ENCODE measurements around the gene PTPRS. TPM values are rescaled to one million over a fixed set of nuclear protein-coding genes. Genes with fewer than 3 reads are reported as not detected.

PTPRS gene
- total RNA-seq, 2 donors from 2014 or later = 2.3 TPM

DNA sequence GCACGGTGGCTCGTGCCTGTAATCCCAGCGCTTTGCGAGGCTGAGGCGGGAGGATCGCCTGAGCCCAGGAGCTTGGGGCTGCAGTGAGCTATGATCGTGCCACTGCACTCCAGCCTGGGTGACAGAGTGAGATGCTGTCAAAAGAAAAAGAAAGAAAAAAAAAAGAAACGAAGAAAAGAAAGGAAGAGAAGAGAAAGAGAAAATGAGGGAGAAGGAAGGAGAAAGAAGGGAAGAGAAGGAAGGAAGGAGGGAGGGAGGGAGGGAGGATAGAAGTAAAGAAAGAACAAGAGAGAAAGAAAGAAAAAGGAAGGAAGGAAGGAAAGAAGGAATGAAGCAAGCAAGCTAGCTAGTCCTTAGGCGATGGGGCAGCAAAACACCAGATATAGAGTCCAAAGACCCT, 14.1 kb downstream of the PTPRS start:
- no peak overlapping the region for H3K27ac Mint-ChIP-seq
- DNase-seq (ENCODE audit: low spot score in 2 of 2) (no peak), ATAC-seq (no peak)
- no peaks in the 10 kb centered on the region for H3K36me3 Mint-ChIP-seq
- H3K9me3 Mint-ChIP-seq = peaks cover 0 to 4% of the 10 kb centered on the region in 2 donors

DNA sequence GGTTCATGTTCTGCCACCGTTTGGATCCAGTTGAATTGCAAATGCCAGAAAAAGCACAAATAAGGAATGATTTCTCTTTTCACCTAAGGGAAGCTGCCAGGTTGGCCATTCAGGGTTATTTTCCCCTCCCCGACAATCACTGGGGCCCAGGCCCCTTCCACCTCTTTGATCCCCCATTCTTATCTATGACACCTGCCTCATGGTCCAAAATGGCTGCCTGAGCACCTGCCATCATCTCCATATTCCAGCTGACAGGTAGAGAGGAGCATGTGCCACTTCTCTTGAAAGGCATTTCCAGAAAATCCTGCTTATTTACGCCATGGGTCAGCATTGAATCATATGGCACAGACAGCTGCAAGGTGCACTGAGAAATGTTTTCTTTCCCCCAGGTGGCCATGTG, 15.7 kb downstream of the PTPRS start:
- ATAC-seq = no peak
- H3K36me3 Mint-ChIP-seq = no peaks in the 10 kb centered on the region

DNA sequence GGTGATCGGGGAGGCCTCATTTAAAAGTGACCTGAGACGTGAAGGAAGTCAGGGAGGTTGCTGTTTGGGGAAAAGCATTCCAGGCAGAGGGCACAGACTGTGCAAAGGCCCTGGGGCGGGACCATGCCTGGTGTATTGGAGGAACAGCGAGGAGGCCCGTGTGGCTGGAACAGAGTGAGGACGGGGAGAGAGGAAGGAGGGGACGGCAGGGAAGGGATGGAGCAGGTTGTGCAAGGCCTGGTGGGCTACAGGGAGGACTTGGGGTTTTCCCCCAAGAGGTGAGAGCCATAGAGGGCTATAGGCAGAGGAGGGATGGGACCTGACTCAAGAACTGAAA, 17.2 kb downstream of the PTPRS start:
- DNase-seq (ENCODE audit: low spot score in 2 of 2) (no peak), ATAC-seq (no peak)
- Mint-ChIP-seq H3K9me3 (peaks cover 0 to 4% of the 10 kb centered on the region in 2 donors), H3K27ac (no peak overlapping the region), H3K36me3 (no peaks in the 10 kb centered on the region)

More for the DNA sequence above, 15.7 kb downstream of the PTPRS start:
- H3K9me3 Mint-ChIP-seq = peaks cover 0 to 4% of the 10 kb centered on the region in 2 donors
- DNase-seq (ENCODE audit: low spot score in 2 of 2) = no peak
- H3K27ac Mint-ChIP-seq = no peak overlapping the region

DNA sequence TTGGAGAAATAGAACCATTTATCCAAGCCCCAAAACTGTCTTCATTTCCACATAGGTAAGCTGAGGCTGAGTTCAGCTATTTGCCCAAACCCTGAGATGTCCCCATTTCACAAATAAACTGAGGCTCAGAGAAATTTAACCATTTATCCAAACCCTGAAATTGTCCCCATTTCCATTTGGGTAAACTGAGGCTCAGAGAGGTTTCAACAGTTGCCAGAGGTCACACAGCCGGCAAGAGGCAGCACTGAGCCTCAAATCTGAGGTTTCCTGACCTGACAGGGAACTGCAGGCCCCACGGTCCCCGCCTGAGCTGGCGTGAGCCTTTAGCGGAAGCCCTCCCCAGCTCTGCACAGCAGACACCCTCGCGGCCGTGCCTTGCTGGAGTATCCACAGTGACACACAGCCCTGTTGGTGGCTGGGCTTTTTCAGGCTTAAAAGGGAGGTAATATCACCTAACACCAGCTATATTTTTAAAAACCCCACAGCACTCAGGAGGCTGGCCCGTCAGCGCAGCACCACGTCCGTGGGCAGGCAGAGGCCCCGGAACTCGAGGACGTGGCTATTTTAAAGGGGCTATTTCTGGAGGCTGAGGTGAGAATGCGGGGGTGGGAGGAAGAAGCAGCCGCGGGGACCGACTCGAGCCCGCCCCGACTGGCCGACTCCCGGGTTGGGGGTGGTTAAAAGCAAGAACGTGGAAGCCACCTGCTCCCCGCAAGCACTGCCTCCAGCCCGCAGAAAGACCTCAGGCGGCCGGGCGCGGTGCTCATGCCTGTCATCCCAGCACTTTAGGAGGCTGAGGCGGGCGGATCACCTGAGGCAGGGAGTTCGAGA, 18.5 kb downstream of the PTPRS start:
- Mint-ChIP-seq H3K36me3 (no peaks in the 10 kb centered on the region), H3K27ac (no peak overlapping the region), H3K9me3 (peaks cover 0 to 4% of the 10 kb centered on the region in 2 donors)
- DNase-seq (ENCODE audit: low spot score in 2 of 2) (no peak), ATAC-seq (peak; percentile 58 to 80)

DNA sequence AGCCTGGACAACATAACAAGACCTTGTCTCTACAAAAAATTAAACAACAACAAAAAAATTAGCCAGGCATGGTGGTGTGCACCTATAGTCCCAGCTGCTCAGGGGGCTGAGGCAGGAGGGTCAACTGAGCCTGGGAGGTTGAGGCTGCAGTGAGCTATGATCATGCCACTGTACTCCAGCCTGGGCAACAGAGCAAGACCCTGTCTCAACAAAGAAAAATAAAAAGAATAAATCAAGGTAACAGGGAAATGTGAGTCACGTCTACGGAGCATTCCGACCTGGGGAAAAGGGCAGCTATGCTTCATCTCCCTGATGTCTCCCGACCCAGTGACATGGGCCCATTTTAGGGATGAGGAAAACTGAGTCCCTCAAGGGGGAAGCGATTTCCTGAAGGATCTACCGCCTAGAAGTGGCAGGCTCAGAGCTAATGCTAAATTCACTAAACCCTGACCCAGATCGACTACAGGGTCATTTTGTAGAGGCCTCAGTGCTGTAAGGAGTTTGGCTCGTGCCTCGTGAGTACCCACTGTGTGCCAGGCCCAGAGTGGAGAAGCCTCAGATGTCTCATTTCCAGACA, 19.5 kb downstream of the PTPRS start:
- no peaks in the 10 kb centered on the region for H3K36me3 Mint-ChIP-seq
- peaks cover 0 to 4% of the 10 kb centered on the region in 2 donors for H3K9me3 Mint-ChIP-seq
- no peak overlapping the region for H3K27ac Mint-ChIP-seq
- DNase-seq (ENCODE audit: low spot score in 2 of 2) (no peak), ATAC-seq (no peak)

DNA sequence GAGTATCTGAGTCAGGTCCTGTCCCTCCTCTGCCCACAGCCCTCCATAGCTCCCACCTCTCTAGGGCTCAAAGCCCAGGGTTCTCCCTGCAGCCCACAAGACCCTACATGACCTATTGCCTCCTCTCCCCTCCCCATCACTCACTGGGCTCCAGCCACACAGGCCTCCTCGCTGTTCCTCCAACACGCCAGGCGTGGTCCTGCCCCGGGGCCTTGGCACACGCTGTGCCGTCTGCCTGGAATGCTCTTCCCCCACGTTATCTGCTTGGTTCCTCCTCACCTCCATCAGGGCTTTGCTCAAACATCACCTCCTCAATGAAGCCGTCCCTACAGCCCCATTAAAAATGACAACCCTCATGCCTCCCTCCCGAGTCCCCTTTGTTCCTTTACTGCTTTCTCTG, 21.1 kb downstream of the PTPRS start:
- ATAC-seq (no peak), DNase-seq (ENCODE audit: low spot score in 2 of 2) (no peak)
- Mint-ChIP-seq H3K36me3 (no peaks in the 10 kb centered on the region), H3K9me3 (no peaks in the 10 kb centered on the region), H3K27ac (no peak overlapping the region)

DNA sequence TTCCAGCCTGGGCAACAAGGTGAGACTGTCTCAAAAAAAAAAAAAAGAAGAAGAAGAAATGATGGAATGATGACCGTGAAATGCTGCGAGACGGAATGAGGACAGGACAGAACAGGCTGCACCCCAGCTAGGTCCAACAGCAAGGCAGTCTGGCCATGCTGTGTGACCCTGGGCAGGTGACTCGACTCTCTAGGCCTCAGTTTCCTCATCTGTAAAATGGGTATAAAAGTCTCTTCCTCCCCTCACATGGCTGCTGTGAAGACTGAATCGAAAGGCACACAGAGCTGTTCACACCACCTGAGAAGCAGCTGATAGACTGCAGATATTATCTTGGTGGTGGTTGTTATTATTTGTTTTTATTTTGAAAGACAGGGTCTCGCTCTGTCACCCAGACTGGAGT, 22.3 kb downstream of the PTPRS start:
- Mint-ChIP-seq H3K9me3 (no peaks in the 10 kb centered on the region), H3K27ac (no peak overlapping the region), H3K36me3 (no peaks in the 10 kb centered on the region)
- ATAC-seq = no peak
- no peak for DNase-seq (ENCODE audit: low spot score in 2 of 2)

DNA sequence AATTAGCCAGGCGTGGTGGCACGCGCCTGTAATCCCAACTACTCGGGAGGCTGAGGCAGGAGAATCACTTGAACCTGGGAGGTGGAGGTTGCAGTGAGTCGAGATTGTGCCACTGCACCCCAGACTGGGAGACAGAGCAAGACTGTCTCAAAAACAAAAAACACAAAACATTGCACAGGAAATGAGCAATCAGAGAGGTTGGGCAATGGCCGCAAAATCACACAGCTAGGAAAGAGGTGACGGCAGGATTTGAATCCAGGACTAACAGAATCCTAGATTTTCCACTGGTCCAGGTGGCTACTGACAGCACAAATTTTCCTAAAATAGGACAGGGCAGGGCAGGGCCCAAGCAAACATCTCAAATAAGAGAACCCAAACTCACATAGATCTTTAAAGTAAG, 23.3 kb downstream of the PTPRS start:
- Mint-ChIP-seq H3K36me3 (no peaks in the 10 kb centered on the region), H3K27ac (no peak overlapping the region), H3K9me3 (no peaks in the 10 kb centered on the region)
- ATAC-seq (no peak), DNase-seq (ENCODE audit: low spot score in 2 of 2) (no peak)

DNA sequence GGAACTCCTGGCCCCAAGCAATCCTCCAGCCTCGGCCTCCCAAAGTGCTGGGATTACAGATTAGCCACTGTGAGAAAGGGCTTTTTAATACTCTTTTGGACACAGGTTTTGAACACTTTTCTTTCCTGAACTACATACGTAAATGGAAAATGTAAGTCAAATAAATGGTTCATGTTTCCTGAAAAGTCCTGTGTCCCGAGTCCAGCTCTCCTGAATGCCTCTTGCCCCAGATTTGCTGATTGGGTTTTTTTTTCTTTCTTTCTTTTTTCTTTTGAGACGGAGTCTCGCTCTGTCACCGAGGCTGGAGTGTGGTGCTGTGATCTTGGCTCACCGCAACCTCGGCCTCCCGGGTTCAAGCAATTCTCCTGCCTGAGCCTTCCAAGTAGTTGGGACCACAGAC, 24.5 kb downstream of the PTPRS start:
- peak overlapping the region in 1 of 2 donors; percentile 14 for H3K27ac Mint-ChIP-seq
- H3K36me3 Mint-ChIP-seq = no peaks in the 10 kb centered on the region
- ATAC-seq (no peak), DNase-seq (ENCODE audit: low spot score in 2 of 2) (no peak)
- no peaks in the 10 kb centered on the region for H3K9me3 Mint-ChIP-seq

DNA sequence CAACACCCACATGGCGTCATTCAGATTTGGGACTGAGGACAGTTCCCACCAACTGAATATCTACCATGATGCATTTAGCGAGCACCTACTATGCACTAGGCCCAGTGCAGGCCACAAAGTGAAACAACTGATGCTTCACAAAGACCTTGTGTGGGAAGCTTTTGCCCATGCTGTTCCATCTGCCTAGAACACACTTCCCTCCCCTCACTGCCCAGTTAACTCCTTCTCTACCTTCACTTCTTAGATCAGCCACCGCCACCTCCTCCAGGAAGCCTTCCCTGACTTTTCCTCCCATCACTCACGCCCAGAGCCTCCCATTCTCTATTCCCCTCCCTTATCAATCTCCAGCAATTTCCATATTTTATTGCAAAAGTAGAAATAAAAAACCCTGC, 25.7 kb downstream of the PTPRS start:
- Mint-ChIP-seq H3K9me3 (no peaks in the 10 kb centered on the region), H3K36me3 (no peaks in the 10 kb centered on the region), H3K27ac (no peak overlapping the region)
- no peak for ATAC-seq
- DNase-seq (ENCODE audit: low spot score in 2 of 2) = no peak

DNA sequence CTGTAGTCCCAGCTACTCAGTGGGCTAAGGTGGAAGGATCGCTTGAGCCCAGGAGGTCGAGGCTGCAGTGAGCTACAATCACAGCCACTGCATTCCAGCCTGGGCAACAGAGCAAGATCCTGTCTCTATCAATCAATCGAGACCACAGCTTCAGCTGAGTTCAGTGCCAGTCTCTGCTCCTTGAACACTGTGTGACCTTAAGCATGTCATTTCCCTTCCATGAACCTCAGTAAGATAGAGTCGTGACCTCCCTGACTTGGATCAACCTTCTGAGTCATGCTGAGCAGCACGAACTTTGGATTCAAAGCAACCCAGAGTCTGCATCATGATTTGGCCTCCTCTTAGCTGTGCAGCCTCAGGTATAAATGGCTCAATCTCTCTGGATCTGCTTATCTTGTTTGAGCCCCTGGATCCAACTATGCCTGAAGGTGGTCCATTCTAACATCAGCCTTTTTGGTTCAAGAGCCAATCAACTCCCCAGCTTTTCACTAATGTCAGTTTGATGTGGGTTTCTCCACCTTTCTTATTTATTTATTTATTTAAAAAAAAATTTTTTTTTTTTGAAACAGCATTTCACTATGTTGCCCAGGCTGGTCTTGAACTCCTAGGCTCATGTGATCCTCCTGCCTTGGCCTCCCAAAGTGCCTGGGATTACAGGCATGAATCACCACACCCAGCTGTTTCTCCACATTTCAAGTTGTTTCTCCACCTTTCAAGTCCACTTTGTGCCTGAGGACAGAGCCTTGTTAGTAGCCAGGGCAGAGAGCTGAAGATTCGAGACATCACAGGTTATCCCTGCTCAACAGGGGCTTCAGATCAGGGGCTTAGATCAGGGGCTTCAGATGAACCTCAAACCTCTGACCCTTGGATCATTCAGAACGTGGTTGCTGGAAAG, 26.4 kb downstream of the PTPRS start:
- Mint-ChIP-seq H3K9me3 (no peaks in the 10 kb centered on the region), H3K36me3 (no peaks in the 10 kb centered on the region), H3K27ac (no peak overlapping the region)
- ATAC-seq (peak; percentile 51 to 73), DNase-seq (ENCODE audit: low spot score in 2 of 2) (no peak)

DNA sequence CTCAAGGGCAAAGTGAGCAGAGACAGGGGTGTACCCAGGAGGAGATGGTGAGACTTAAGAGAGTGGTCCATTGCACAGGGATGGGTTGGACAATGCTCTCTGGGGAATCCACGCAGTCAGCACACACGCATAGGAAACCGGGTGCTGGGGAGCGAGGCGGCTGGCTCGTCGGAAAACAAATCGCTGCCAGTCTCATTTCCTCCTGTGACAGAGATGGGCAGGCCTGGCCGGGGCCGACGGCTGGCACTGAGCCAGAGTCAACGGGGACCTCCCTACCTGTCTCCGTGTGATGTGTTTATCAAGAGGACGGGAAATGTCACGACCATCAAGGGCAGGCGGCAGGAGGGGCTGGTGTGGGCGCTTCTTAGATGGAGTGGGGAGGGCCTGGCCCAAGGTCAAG, 27.3 kb downstream of the PTPRS start:
- Mint-ChIP-seq H3K9me3 (no peaks in the 10 kb centered on the region), H3K36me3 (no peaks in the 10 kb centered on the region), H3K27ac (peak overlapping the region in 1 of 2 donors; percentile 50)
- ATAC-seq (peak in 1 of 2 donors; percentile 56), DNase-seq (ENCODE audit: low spot score in 2 of 2) (no peak)

DNA sequence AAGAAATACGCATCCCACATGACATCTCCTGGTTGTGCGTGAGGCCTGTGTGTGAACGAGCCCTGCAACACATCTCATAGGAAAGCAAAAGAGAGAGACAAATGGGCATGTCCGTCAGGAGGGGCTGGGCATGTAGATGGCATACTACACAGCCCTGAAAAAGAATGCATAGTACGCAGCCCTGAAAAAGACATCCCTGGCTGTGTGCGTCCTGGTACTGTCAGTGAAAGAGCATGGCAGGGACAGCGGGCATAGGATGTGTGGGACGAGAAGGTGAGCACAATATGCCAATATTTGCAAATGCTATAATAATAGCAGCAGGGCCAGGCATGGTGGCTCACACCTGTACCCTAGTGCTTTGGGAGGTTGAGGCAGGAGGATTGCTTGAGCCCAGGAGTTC, 28.6 kb downstream of the PTPRS start:
- DNase-seq (ENCODE audit: low spot score in 2 of 2) (no peak), ATAC-seq (no peak)
- Mint-ChIP-seq H3K9me3 (no peaks in the 10 kb centered on the region), H3K27ac (no peak overlapping the region), H3K36me3 (no peaks in the 10 kb centered on the region)

DNA sequence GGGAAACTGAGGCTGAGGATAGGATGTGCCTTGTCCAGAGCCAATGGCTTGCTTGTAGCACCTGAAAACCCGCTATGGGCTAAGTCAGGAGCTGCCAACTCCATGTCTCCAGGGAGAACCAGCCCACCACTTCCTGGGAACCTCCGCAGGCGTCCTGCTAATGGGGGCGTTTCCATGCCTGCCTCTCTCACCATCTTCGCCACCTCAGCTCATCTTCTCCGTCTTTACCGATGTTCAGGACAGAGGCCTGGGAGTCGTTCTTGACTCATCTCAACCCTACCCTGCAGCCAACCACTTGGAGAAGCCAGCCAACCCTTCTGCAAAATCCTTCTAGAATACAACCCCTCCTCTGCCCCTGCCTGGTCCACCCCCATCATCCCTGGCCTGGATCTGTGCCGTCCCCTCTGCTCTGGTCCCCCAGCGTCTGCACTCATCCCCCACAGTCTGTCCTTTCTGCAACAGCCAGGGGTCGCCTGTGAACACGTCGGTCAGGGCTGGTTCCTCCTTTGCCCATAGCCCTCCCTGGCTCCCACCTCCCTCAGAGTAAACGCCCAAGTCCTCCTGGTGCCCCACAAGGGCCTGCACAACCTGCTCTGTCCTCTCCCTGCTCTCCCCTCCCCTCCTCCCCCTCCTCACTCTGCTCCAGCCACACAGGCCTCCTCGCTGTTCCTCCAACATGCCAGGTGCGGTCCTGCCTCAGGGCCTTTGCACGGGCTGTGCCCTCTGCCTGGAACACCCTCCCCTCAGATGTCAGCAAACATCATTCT, 31.0 kb downstream of the PTPRS start:
- no peaks in the 10 kb centered on the region for H3K9me3 Mint-ChIP-seq

DNA sequence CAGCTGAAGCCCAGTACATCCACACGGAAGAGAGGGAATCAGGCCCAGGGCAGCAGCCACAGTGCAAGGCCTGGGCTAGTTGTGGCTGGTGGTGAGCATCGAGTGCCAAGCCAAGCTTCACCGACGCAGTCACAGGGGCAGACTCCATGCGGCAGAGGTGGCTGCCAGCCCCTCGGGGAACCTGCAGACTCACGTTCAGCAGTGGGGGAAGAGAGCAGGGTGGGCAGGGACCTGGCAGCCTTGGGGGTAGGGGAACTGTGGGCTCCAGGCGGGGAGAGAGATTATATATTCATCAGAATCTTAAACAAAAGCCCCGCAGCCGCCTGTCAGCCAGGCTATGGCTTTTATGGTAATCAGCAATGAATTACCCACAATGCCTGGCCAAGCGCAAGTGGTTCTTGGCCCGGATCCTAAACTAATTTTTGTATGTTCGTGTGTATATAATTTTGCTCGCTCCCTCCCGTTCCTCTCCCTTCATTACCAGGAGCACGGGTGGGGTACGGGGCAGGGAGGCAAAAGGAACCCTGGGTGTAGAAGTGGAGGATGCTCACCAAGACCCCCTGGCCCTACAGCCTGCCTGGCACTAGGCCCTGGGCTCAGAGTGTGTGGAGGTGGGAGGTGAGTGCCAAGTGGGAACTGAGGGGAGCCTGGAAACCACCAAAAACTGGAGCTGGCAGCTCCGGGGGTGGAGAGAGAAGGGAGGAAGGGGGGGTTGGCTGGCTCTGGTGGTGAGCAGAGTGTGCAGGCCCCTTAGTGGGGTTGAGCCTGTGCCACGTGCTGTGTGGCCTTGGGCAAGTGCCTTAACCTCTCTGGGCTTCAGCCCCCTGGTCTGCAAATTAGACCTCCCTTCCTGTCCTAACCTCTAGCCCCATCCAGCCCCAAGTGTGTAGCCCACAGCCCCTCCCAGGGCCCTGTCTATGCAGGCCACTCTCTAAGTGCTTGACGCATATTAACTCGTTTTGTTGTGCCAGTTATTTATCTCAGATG, 31.9 kb downstream of the PTPRS start:
- DNase-seq (ENCODE audit: low spot score in 2 of 2) (no peak), ATAC-seq (no peak)
- Mint-ChIP-seq H3K27ac (no peak overlapping the region), H3K9me3 (no peaks in the 10 kb centered on the region), H3K36me3 (no peaks in the 10 kb centered on the region)

More for the DNA sequence above, 31.0 kb downstream of the PTPRS start:
- DNase-seq (ENCODE audit: low spot score in 2 of 2) (no peak), ATAC-seq (no peak)
- Mint-ChIP-seq H3K36me3 (no peaks in the 10 kb centered on the region), H3K27ac (no peak overlapping the region)

DNA sequence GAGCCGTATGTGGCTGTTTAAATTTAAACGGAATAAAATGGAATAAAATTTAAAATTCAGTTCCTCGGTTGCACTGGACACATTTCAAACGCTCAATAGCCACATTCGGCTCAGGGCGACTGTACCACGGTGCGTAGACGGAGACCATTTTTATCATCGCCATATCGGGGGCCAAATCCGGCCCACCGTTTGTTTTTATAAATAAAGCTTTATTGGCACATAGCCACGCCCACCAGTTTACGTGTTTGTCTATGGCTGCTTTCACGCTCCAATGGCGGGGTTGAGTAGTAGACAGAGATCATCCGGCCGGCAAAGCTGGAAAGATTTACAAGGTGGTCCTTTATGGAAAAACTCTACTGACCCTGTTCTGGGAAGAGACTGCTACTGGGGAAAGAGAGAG, 33.0 kb downstream of the PTPRS start:
- Mint-ChIP-seq H3K36me3 (no peaks in the 10 kb centered on the region), H3K27ac (no peak overlapping the region), H3K9me3 (no peaks in the 10 kb centered on the region)
- no peak for DNase-seq (ENCODE audit: low spot score in 2 of 2)
- ATAC-seq = no peak

Measured in activated naive CD4-positive, alpha-beta T cell treated with anti-CD3 and anti-CD28 coated beads, Interleukin-2, amount 50 U/mL, for 72 hours (primary cell).